Activated CD8-positive, alpha-beta T cell treated with anti-CD3 and anti-CD28 coated beads for 36 hours (primary cell): ENCODE measurements around the gene SHROOM2. TPM values are rescaled to one million over a fixed set of nuclear protein-coding genes. Genes with fewer than 3 reads are reported as not detected.

ENCODE experiments used
- ATAC-seq: fragments of 200-7000 bp; cut with Tn5 transposase; one replicate; pipeline ENCODE4 v1.10.0; 2021; ENCODE audit warnings: mild to moderate bottlenecking, moderate library complexity
- CTCF ChIA-PET: fragments of 350-600 bp; sonication (Branson Sonifier 250); formaldehyde crosslinking; loops from one replicate; lab custom pipeline; 2021; ENCODE audit warnings: antibody characterized with exemption; lab: Charles Lee
- POLR2A ChIA-PET: fragments of 350-600 bp; sonication (Branson Sonifier 250); formaldehyde crosslinking; loops from one replicate; lab custom pipeline; 2021; ENCODE audit warnings: antibody characterized with exemption; lab: Charles Lee
- DNase-seq: peaks from one replicate; pipeline ENCODE4 v3.0.0-alpha.2; 2020
- H3K27ac Mint-ChIP-seq: one replicate; pipeline ENCODE4 v1.8.0; 2021; ENCODE audit warnings: mild to moderate bottlenecking, mixed read lengths
- H3K27me3 Mint-ChIP-seq: one replicate; pipeline ENCODE4 v1.8.0; 2021; ENCODE audit warnings: mixed read lengths
- H3K36me3 Mint-ChIP-seq: one replicate; pipeline ENCODE4 v1.8.0; 2021; ENCODE audit warnings: low read depth, mixed read lengths
- H3K4me1 Mint-ChIP-seq: one replicate; pipeline ENCODE4 v1.8.0; 2021; ENCODE audit warnings: low read depth, mixed read lengths
- H3K4me3 Mint-ChIP-seq: one replicate; pipeline ENCODE4 v1.8.0; 2021; ENCODE audit warnings: mild to moderate bottlenecking, moderate library complexity, mixed read lengths
- H3K9me3 Mint-ChIP-seq: one replicate; pipeline ENCODE4 v1.8.0; 2021; ENCODE audit warnings: mixed read lengths
- CTCF ChIP-seq: fragments of 200-600 bp; IDR thresholded peaks from one replicate; pipeline ENCODE4 v1.8.0; 2022; ENCODE audit warnings: antibody characterized with exemption, mild to moderate bottlenecking
- intact Hi-C: fragments of 100-400 bp; cut with micrococcal nuclease; formaldehyde crosslinking; loops from one replicate; pipeline ENCODE4 v1.10.0; 2022
- total RNA-seq, 2 experiments: library from RNA; stranded (reverse); gene quantifications; one replicate each; pipeline ENCODE4 v1.2.3, GENCODE V29; 2021

The SHROOM2 gene
- total RNA-seq, 2 experiments from 2014 or later, result not detected

GRCh38 chrX:9955506-9955905 is 169.3 kb downstream of the SHROOM2 start:
- no peak for DNase-seq
- no peaks in the 10 kb centered on the region for H3K36me3 Mint-ChIP-seq
- no peak for ATAC-seq
- H3K27me3 Mint-ChIP-seq, result peaks cover 12% of the 10 kb centered on the region
- no peak for TF ChIP-seq CTCF
- H3K4me1 Mint-ChIP-seq, result no peaks in the 10 kb centered on the region
- CTCF ChIA-PET, result no interaction called here
- H3K9me3 Mint-ChIP-seq, result no peaks in the 10 kb centered on the region
- POLR2A ChIA-PET, result no interaction called here
- H3K4me3 Mint-ChIP-seq, result no peak overlapping the region
- H3K27ac Mint-ChIP-seq, result no peak overlapping the region
- intact Hi-C loops, result no loop called here

GRCh38 chrX:9957743-9958142 is 171.5 kb downstream of the SHROOM2 start:
- no peak overlapping the region for H3K27ac Mint-ChIP-seq
- ATAC-seq, result no peak
- no peaks in the 10 kb centered on the region for H3K9me3 Mint-ChIP-seq
- intact Hi-C loops, result no loop called here
- DNase-seq, result no peak
- ChIA-PET POLR2A (no interaction called here), CTCF (no interaction called here)
- H3K4me1 Mint-ChIP-seq, result no peaks in the 10 kb centered on the region
- no peak for TF ChIP-seq CTCF
- H3K36me3 Mint-ChIP-seq, result no peaks in the 10 kb centered on the region
- no peak overlapping the region for H3K4me3 Mint-ChIP-seq
- peaks cover 12% of the 10 kb centered on the region for H3K27me3 Mint-ChIP-seq

- intact Hi-C loops, result no loop called here
- no peak for TF ChIP-seq CTCF
- DNase-seq, result no peak
- Mint-ChIP-seq H3K36me3 (no peaks in the 10 kb centered on the region), H3K27me3 (peaks cover 12% of the 10 kb centered on the region), H3K4me3 (no peak overlapping the region), H3K9me3 (no peaks in the 10 kb centered on the region), H3K4me1 (no peaks in the 10 kb centered on the region), H3K27ac (no peak overlapping the region)
- ATAC-seq, result no peak
- POLR2A ChIA-PET, result no interaction called here
- CTCF ChIA-PET, result no interaction called here
These were observed 172.0 kb downstream of the SHROOM2 start for GRCh38 chrX:9958183-9958582.

GRCh38 chrX:9961750-9962149 is 175.5 kb downstream of the SHROOM2 start:
- H3K9me3 Mint-ChIP-seq, result no peaks in the 10 kb centered on the region
- no peak for DNase-seq
- H3K27me3 Mint-ChIP-seq, result peaks cover 15% of the 10 kb centered on the region
- H3K36me3 Mint-ChIP-seq, result no peaks in the 10 kb centered on the region
- ChIA-PET POLR2A (no interaction called here), CTCF (no interaction called here)
- intact Hi-C loops, result no loop called here
- no peak for ATAC-seq
- H3K4me3 Mint-ChIP-seq, result no peak overlapping the region
- no peaks in the 10 kb centered on the region for H3K4me1 Mint-ChIP-seq
- no peak for TF ChIP-seq CTCF
- H3K27ac Mint-ChIP-seq, result no peak overlapping the region

GRCh38 chrX:9966775-9967408 is 180.7 kb downstream of the SHROOM2 start, which contains the start of gene CLDN34:
Gene CLDN34, plus strand, starts transcription at chrX:9967358. Its CDS starts 0 bp downstream, at chrX:9967358.
- TF ChIP-seq CTCF, result no peak
- Mint-ChIP-seq H3K36me3 (no peaks in the 10 kb centered on the region), H3K27ac (no peak within 1 kb of the TSS), H3K4me3 (no peak within 1 kb of the TSS), H3K9me3 (no peaks in the 10 kb centered on the region), H3K27me3 (peaks cover 3% of the 10 kb centered on the region), H3K4me1 (no peaks in the 10 kb centered on the region)
- DNase-seq (no peak), ATAC-seq (no peak)
- ChIA-PET POLR2A (no interaction called here), CTCF (no interaction called here)
- intact Hi-C loops, result no loop called here
